Colonic mucosa (tissue), 4 donors: ENCODE results near the gene CNDP2. TPM values are rescaled to one million over a fixed set of nuclear protein-coding genes. Genes with fewer than 3 reads are reported as not detected.
A peak's percentile ranks its signal among the peaks of the same experiment; 100 is the strongest.

ENCODE experiments used
- DNase-seq: peaks from one replicate; pipeline ENCODE4 v3.0.0-alpha.2; 2020
- H3K27ac ChIP-seq: fragments of 200-600 bp; one replicate; pipeline ENCODE4 v1.8.0; 2021
- H3K27me3 ChIP-seq: fragments of 200-600 bp; one replicate; pipeline ENCODE4 v1.8.0; 2021
- H3K36me3 ChIP-seq: fragments of 200-600 bp; one replicate; pipeline ENCODE4 v1.8.0; 2021
- H3K4me1 ChIP-seq: fragments of 200-600 bp; one replicate; pipeline ENCODE4 v1.8.0; 2021; ENCODE audit warnings: mild to moderate bottlenecking
- H3K4me3 ChIP-seq: fragments of 200-600 bp; one replicate; pipeline ENCODE4 v1.8.0; 2021
- H3K9ac ChIP-seq, 2 donors: one replicate each; pipeline ENCODE4 v1.7.0; 2013; ENCODE audit warnings: control low read depth in 2 of 2, low read depth in 2 of 2, low read length in 2 of 2
- H3K9me3 ChIP-seq: fragments of 200-600 bp; one replicate; pipeline ENCODE4 v1.8.0; 2021
- CTCF ChIP-seq: fragments of 200-600 bp; IDR thresholded peaks from one replicate; pipeline ENCODE4 v1.8.0; 2022; ENCODE audit warnings: antibody characterized with exemption, mild to moderate bottlenecking
- intact Hi-C: fragments of 100-400 bp; cut with DNase I; formaldehyde crosslinking; loops from one replicate; pipeline ENCODE4 v1.14.1; 2022
- total RNA-seq, 2 donors: library from RNA; stranded (reverse); fragmentation: NEBNext Ultra II Directional in 1 of 2; extraction: Animal tissue kit (Norgen Biotek cat#: 25700) in 1 of 2; gene quantifications; one replicate each; pipeline ENCODE4 v1.2.1, GENCODE V29; 2021
- donor health status: healthy.
- donor health status: DM: no; HTN: no; CAD: no.
- donor health status: DM: no; HTN: no; CAD: no.

CNDP2 gene
- total RNA-seq, 2 donors from 2014 or later = 206 to 261 TPM

- Histone ChIP-seq H3K9me3 (no peaks in the 10 kb centered on the region), H3K9ac (no peak overlapping the region), H3K4me1 (no peaks in the 10 kb centered on the region), H3K4me3 (no peak overlapping the region), H3K36me3 (no peaks in the 10 kb centered on the region), H3K27me3 (no peaks in the 10 kb centered on the region), H3K27ac (no peak overlapping the region)
- no peak for TF ChIP-seq CTCF
- no peak for DNase-seq
- intact Hi-C loops = loop anchor here (10.0 kb wide), 1 partner anchor 355 kb away; no protein-coding TSS in a partner anchor
These were observed 53.5 kb downstream of the CNDP2 start for GRCh38 chr18:74549591-74550104.

GRCh38 chr18:74550886-74551285 lies 54.7 kb downstream of the CNDP2 start:
- H3K27ac ChIP-seq = no peak overlapping the region
- TF ChIP-seq CTCF = no peak
- H3K9me3 ChIP-seq = no peaks in the 10 kb centered on the region
- H3K4me3 ChIP-seq = no peak overlapping the region
- no peaks in the 10 kb centered on the region for H3K27me3 ChIP-seq
- DNase-seq = no peak
- H3K36me3 ChIP-seq = no peaks in the 10 kb centered on the region
- H3K4me1 ChIP-seq = no peaks in the 10 kb centered on the region
- H3K9ac ChIP-seq = no peak overlapping the region
- intact Hi-C loops = loop anchor here (10.0 kb wide), 1 partner anchor 356 kb away; no protein-coding TSS in a partner anchor

- Histone ChIP-seq H3K4me3 (no peak overlapping the region), H3K4me1 (no peaks in the 10 kb centered on the region), H3K9me3 (no peaks in the 10 kb centered on the region), H3K9ac (no peak overlapping the region), H3K27me3 (no peaks in the 10 kb centered on the region), H3K36me3 (no peaks in the 10 kb centered on the region), H3K27ac (no peak overlapping the region)
- no peak for DNase-seq
- intact Hi-C loops = loop anchor here (10.0 kb wide), 1 partner anchor 357 kb away; no protein-coding TSS in a partner anchor
- no peak for TF ChIP-seq CTCF
These were observed 55.3 kb downstream of the CNDP2 start for GRCh38 chr18:74551452-74551851.

DNA sequence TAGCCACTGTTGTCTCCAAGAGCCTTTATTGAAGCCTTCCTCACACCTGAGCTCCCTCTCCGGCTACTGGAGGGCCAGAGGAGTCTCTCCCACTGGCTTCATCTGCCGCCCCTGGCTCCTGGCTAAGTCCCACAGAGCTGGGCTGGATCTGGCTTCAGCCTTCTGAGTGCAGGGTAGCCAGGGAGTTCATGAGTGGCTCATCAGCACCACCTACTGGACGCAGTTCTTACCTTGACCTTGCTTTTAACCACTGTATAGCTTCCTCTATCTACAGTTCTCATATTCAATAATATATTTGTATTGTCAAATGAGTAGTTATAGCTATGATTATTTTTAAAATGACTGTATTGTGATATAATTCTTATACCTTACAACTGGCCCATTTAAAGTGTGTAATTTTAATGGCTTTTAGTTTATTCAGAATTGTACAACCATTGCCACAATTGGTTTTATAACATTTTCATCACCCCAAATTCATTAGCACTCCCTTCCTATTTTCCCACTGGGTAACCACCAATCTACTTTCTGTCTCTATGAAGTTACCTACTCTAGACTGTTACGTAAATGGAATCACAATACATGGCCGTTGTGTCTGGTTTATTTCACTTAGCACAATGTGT lies 55.9 kb downstream of the CNDP2 start:
- Histone ChIP-seq H3K27me3 (no peaks in the 10 kb centered on the region), H3K4me3 (no peak overlapping the region), H3K36me3 (no peaks in the 10 kb centered on the region), H3K4me1 (no peaks in the 10 kb centered on the region), H3K9me3 (no peaks in the 10 kb centered on the region), H3K27ac (no peak overlapping the region), H3K9ac (no peak overlapping the region)
- TF ChIP-seq CTCF = peak; percentile 79
- intact Hi-C loops = loop anchor here (2.0 to 10.0 kb wide), 2 partner anchors 199 to 357 kb away; no protein-coding TSS in a partner anchor
- peak; percentile 90 for DNase-seq

- Histone ChIP-seq H3K9me3 (no peaks in the 10 kb centered on the region), H3K27me3 (no peaks in the 10 kb centered on the region), H3K36me3 (no peaks in the 10 kb centered on the region), H3K4me3 (no peak overlapping the region), H3K4me1 (no peaks in the 10 kb centered on the region), H3K9ac (no peak overlapping the region), H3K27ac (no peak overlapping the region)
- DNase-seq = no peak
- TF ChIP-seq CTCF = no peak
- intact Hi-C loops = loop anchor here (10.0 kb wide), 1 partner anchor 361 kb away; no protein-coding TSS in a partner anchor
These were observed 60.0 kb downstream of the CNDP2 start for GRCh38 chr18:74556126-74556525.
